Measurements from ENCODE around the gene CIBAR2.

Gene CIBAR2

DNA sequence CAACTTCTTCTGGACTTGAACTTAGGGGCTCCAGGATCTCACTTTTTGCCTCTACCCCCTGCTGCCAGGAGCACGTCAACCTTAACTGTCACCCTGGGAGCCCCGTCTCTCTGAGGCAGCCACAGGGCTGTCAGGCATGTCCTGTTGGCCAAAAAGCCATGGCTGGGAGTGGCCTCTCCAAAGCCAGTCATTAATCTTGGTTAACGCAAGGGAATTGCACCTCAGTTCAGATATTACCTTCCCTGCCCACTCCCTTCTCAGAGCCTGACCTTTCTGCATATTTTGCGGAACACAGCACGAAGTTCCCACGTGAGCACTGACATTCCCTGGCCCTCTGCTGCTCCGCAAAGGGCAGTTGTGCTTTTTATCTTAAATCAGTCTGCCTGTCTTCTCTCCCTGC lies 44.2 kb upstream of the CIBAR2 start:
- TF ChIP-seq, protein P1, sequence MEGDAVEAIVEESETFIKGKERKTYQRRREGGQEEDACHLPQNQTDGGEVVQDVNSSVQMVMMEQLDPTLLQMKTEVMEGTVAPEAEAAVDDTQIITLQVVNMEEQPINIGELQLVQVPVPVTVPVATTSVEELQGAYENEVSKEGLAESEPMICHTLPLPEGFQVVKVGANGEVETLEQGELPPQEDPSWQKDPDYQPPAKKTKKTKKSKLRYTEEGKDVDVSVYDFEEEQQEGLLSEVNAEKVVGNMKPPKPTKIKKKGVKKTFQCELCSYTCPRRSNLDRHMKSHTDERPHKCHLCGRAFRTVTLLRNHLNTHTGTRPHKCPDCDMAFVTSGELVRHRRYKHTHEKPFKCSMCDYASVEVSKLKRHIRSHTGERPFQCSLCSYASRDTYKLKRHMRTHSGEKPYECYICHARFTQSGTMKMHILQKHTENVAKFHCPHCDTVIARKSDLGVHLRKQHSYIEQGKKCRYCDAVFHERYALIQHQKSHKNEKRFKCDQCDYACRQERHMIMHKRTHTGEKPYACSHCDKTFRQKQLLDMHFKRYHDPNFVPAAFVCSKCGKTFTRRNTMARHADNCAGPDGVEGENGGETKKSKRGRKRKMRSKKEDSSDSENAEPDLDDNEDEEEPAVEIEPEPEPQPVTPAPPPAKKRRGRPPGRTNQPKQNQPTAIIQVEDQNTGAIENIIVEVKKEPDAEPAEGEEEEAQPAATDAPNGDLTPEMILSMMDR (IDR thresholded peaks at IDR 0.05; ENCODE audit: low read depth, low read length, missing control alignments): no peak
- DNase-seq (ENCODE audit: low read depth): no peak
- in situ Hi-C loops (cut with HindIII; ENCODE audit: low sequenced_read_pairs): no loop called here
- H3K4me3 ChIP-seq (ENCODE audit: low read depth, low read length): no peak overlapping the region

DNA sequence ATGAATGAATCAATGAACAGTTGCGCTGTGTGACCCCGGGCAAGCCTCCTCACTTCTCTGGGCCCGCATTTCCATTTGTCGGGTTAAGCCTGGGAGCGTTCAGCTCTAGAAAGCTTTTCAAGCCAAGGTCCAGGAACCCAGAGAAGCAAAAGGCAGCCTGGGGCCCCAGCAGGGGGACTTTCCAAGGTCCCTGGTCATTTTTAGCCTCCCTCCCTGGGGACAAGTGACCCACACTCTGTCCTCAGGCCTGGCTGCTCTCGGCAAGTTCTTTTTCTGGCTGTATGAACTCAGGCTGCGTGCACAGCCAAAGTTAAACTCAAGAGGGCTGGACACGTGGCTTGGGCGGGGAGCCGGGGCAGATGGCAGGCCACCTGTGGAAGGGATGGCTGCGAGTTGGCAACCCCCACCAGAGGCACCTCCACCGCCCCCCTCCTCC lies 41.4 kb upstream of the CIBAR2 start:
- DNase-seq (ENCODE audit: low read depth): no peak
- TF ChIP-seq, protein P1 (IDR thresholded peaks at IDR 0.05; ENCODE audit: low read depth, low read length, missing control alignments): no peak
- H3K4me3 ChIP-seq (ENCODE audit: low read depth, low read length): no peak overlapping the region
- in situ Hi-C loops (cut with HindIII; ENCODE audit: low sequenced_read_pairs): no loop called here

DNA sequence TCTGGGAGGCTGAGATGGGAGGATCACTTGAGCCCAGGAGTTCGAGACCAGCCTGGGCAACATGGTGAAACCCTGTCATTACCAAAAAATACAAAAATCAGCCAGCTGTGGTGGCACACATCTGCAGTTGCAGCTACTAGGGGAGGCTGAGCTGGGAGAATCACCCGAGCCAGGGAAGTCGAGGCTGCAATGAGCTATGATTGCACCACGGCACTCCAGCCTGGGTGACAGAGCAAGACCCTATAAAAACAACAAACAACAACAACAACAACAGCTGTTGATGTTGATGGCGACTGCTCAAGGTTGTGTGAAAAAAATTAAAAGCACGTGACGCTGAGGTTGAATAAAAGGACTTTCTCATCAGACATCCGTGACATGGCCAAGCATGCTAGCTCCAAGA lies 40.8 kb upstream of the CIBAR2 start:
- in situ Hi-C loops (cut with HindIII; ENCODE audit: low sequenced_read_pairs): no loop called here
- H3K4me3 ChIP-seq (ENCODE audit: low read depth, low read length): no peak overlapping the region
- TF ChIP-seq, protein P1 (IDR thresholded peaks at IDR 0.05; ENCODE audit: low read depth, low read length, missing control alignments): no peak
- DNase-seq (ENCODE audit: low read depth): no peak

DNA sequence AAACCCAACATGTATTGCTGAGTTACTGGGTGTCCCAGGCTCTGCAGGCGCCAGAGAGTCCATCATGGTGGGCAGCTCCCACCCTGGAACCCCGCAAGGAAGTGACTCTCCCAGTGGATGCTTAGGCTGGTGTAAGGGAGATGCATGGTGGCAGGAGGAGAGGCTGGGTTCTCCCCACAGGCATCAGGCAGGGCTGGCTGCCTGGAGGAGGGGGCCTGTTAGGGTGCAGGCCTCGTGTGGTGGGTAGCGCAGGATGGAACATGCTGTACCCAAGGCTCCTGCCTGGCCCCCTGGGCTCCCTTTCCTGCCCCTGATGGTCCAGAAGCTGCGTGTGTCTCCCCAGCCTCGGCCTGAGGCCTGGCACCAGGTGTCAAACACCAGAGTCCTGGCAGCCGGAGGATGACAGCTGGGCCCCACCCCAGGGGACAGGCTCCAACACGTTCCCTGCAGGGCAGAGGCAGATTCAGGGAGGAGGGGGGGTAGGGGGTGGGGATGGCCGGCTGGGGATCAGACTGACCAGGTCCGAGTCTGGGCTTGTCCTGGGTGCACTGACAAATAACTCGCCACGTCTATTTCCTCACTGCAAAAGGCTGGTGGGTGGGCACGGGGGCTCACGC lies 40.2 kb upstream of the CIBAR2 start:
- no peak overlapping the region for H3K4me3 ChIP-seq (ENCODE audit: low read depth, low read length)
- in situ Hi-C loops (cut with HindIII; ENCODE audit: low sequenced_read_pairs): no loop called here
- TF ChIP-seq, protein P1 (IDR thresholded peaks at IDR 0.05; ENCODE audit: low read depth, low read length, missing control alignments): no peak
- no peak for DNase-seq (ENCODE audit: low read depth)

DNA sequence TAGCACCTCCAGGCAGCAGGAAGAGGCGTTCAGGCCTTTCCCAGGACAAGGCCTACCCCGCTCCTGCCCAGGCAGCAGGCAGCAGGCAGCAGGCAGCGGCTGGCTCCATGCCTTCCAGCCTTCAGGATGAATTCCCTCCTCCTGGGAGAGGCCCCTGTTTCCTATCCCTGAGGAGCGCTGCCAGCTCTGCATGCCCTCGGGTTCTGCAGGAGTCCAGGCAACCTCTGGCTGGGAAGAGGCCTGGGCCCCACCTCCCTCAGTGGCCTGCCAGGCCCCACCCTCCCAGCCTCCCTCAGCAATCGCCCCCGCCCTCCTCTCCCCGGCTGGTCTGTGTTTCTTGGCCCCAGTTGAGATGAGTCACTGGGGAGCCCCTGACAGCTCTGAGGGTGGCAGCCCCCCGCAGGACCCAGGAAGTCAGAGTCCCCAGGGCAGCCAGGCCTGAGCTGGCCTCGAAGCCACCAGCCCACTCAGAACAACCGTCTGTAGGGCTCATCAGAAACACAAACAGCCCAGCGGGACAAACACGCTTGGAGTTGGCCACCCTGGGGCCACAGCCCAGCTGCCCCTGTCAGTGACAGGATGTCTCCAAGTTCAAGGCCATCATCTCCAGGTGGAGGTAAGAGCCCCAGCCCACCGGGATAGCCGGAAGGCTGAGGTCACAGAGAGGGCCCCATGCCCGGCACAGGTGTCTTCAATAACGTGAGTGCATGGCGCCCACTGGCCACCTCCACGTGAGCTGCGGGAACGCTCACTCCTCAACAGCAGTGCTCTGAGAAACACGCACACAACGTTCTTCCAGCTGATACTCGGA lies 39.5 kb upstream of the CIBAR2 start:
- TF ChIP-seq, protein P1 (IDR thresholded peaks at IDR 0.05; ENCODE audit: low read depth, low read length, missing control alignments): no peak
- in situ Hi-C loops (cut with HindIII; ENCODE audit: low sequenced_read_pairs): no loop called here
- DNase-seq (ENCODE audit: low read depth): no peak
- H3K4me3 ChIP-seq (ENCODE audit: low read depth, low read length): no peak overlapping the region

DNA sequence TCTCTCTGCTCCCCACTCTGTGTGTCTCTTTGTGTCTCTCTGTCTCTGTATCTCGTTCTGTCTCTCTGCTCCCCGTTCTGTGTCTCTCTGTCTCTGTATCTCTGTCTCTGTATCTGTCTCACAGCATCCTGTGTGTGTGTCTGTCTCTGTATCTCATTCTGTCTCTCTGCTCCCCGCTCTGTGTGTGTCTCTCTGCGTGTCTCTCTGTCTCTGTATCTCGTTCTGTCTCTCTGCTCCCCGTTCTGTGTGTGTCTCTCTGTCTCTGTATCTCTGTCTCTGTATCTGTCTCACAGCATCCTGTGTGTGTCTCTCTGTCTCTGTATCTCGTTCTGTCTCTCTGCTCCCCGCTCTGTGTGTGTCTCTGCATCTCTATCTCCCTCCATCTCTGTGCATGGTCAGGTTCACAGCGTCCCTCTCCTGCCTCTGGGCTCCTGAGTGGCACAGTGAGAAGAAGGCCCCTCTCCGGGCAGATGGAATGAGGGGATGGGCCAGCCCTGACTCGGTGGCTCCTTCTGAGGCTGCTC lies 38.9 kb upstream of the CIBAR2 start:
- DNase-seq (ENCODE audit: low read depth): no peak
- TF ChIP-seq, protein P1 (IDR thresholded peaks at IDR 0.05; ENCODE audit: low read depth, low read length, missing control alignments): no peak
- H3K4me3 ChIP-seq (ENCODE audit: low read depth, low read length): no peak overlapping the region
- in situ Hi-C loops (cut with HindIII; ENCODE audit: low sequenced_read_pairs): no loop called here
